Measurements from ENCODE around the gene TPK1.

The TPK1 gene

GRCh38 chr7:144527051-144527471 lies 308.8 kb downstream of the TPK1 start:
- no peak overlapping the region for H3K27ac ChIP-seq (ENCODE audit: extremely low read depth, low read depth, low read length)
- CTCF ChIA-PET = interaction anchor here (0.6 kb wide), 1 partner anchor 233 kb away, joined by 3 read pairs; no protein-coding TSS in a partner anchor
- POLR2A ChIA-PET = no interaction called here
- no peak overlapping the region for H3K4me3 ChIP-seq (ENCODE audit: low read depth, low read length)
- no peaks in the 10 kb centered on the region for H3K9me3 ChIP-seq (ENCODE audit: control insufficient read depth, insufficient read depth, low read depth, low read length)
- H3K4me1 ChIP-seq (ENCODE audit: control insufficient read depth, insufficient read depth, low read length) = no peaks in the 10 kb centered on the region
- no peaks in the 10 kb centered on the region for H3K36me3 ChIP-seq (ENCODE audit: control insufficient read depth in 2 of 2, insufficient read depth in 1 of 2, low read length in 2 of 2)
- 0 out of 2 replicates have a peak, but pooled peaks have one; percentile 22 for TF ChIP-seq GLIS1 (tag by site-specific recombination; IDR thresholded peaks at IDR 0.05)
- TF ChIP-seq TCF7L2 (IDR thresholded peaks at IDR 0.05; ENCODE audit: borderline replicate concordance, low read depth, low read length) = peak; percentile 42; the same call in 1 of the 2 replicates
- TF ChIP-seq SP7 (tag by site-specific recombination; IDR thresholded peaks at IDR 0.05) = 0 out of 2 replicates have a peak, but pooled peaks have one; percentile 40
- TF ChIP-seq ZNF433 (tag by site-specific recombination; IDR thresholded peaks at IDR 0.05; ENCODE audit: low read depth) = no peak

- H3K9me3 ChIP-seq (ENCODE audit: control insufficient read depth, insufficient read depth, low read depth, low read length) = no peaks in the 10 kb centered on the region
- ChIA-PET POLR2A (no interaction called here), CTCF (no interaction called here)
- no peaks in the 10 kb centered on the region for H3K36me3 ChIP-seq (ENCODE audit: control insufficient read depth in 2 of 2, insufficient read depth in 1 of 2, low read length in 2 of 2)
- H3K4me1 ChIP-seq (ENCODE audit: control insufficient read depth, insufficient read depth, low read length) = no peaks in the 10 kb centered on the region
- H3K4me3 ChIP-seq (ENCODE audit: low read depth, low read length) = no peak overlapping the region
- H3K27ac ChIP-seq (ENCODE audit: extremely low read depth, low read depth, low read length) = no peak overlapping the region
- TF ChIP-seq ZBTB17 (tag by site-specific recombination; IDR thresholded peaks at IDR 0.05) (no peak), KLF10 (tag by site-specific recombination; IDR thresholded peaks at IDR 0.05) (no peak), ZNF558 (tag by site-specific recombination; IDR thresholded peaks at IDR 0.05) (no peak)
Observed at GRCh38 chr7:144525956-144526355, 309.9 kb downstream of the TPK1 start.

- H3K4me1 ChIP-seq (ENCODE audit: control insufficient read depth, insufficient read depth, low read length) = no peaks in the 10 kb centered on the region
- no peak overlapping the region for H3K27ac ChIP-seq (ENCODE audit: extremely low read depth, low read depth, low read length)
- no peaks in the 10 kb centered on the region for H3K36me3 ChIP-seq (ENCODE audit: control insufficient read depth in 2 of 2, insufficient read depth in 1 of 2, low read length in 2 of 2)
- ChIA-PET POLR2A (no interaction called here), CTCF (no interaction called here)
- no peak for TF ChIP-seq ZNF214 (tag by site-specific recombination; IDR thresholded peaks at IDR 0.05; ENCODE audit: borderline replicate concordance)
- TF ChIP-seq ZNF488 (tag by site-specific recombination; IDR thresholded peaks at IDR 0.05) = no peak
- H3K4me3 ChIP-seq (ENCODE audit: low read depth, low read length) = no peak overlapping the region
- no peaks in the 10 kb centered on the region for H3K9me3 ChIP-seq (ENCODE audit: control insufficient read depth, insufficient read depth, low read depth, low read length)
Observed at GRCh38 chr7:144524271-144524670, 311.6 kb downstream of the TPK1 start.

GRCh38 chr7:144523621-144524020 lies 312.2 kb downstream of the TPK1 start:
- ChIA-PET POLR2A (no interaction called here), CTCF (no interaction called here)
- H3K4me3 ChIP-seq (ENCODE audit: low read depth, low read length) = no peak overlapping the region
- no peaks in the 10 kb centered on the region for H3K9me3 ChIP-seq (ENCODE audit: control insufficient read depth, insufficient read depth, low read depth, low read length)
- no peaks in the 10 kb centered on the region for H3K36me3 ChIP-seq (ENCODE audit: control insufficient read depth in 2 of 2, insufficient read depth in 1 of 2, low read length in 2 of 2)
- H3K4me1 ChIP-seq (ENCODE audit: control insufficient read depth, insufficient read depth, low read length) = no peaks in the 10 kb centered on the region
- H3K27ac ChIP-seq (ENCODE audit: extremely low read depth, low read depth, low read length) = no peak overlapping the region
- TF ChIP-seq YY2 (tag by site-specific recombination; IDR thresholded peaks at IDR 0.05) (no peak), ZSCAN5A (tag by site-specific recombination; IDR thresholded peaks at IDR 0.05) (no peak), PRDM1 (tag by site-specific recombination; IDR thresholded peaks at IDR 0.05) (no peak), OSR2 (tag by site-specific recombination; IDR thresholded peaks at IDR 0.05) (no peak), ZIC2 (tag by site-specific recombination; IDR thresholded peaks at IDR 0.05) (no peak), ZNF48 (tag by site-specific recombination; IDR thresholded peaks at IDR 0.05) (no peak)

Measured in HEK293 (cell line).